Fibroblast of the aortic adventitia (primary cell): ENCODE measurements around the gene TMEM181. TPM values are rescaled to one million over a fixed set of nuclear protein-coding genes. Genes with fewer than 3 reads are reported as not detected.

Source experiments
- DNase-seq: peaks from one replicate; pipeline ENCODE4 v3.0.0-alpha.2; 2010; ENCODE audit warnings: low read depth
- H3K4me3 ChIP-seq: 2 replicates; pipeline ENCODE4 v1.5.1; 2011; ENCODE audit warnings: low read depth, mild to moderate bottlenecking, control low read depth, low read length, moderate library complexity
- CTCF ChIP-seq: IDR thresholded peaks from 2 replicates; pipeline ENCODE4 v1.5.1; 2011; ENCODE audit warnings: mild to moderate bottlenecking, low read length, control low read depth, inconsistent platforms; ENCODE audit not compliant: insufficient read depth
- total RNA-seq: library from RNA; depleted of rRNA; stranded (reverse); fragments of >200 nt; gene quantifications from 2 replicates; pipeline ENCODE4 v1.2.3, GENCODE V29; 2012; ENCODE audit warnings: low replicate concordance

Gene TMEM181
- total RNA-seq, 1 donor: 36.2 TPM

- no peak for DNase-seq
- TF ChIP-seq CTCF: no peak
- H3K4me3 ChIP-seq: no peak overlapping the region
Measured at GRCh38 chr6:158564243-158565121, 4.6 kb downstream of the TMEM181 start.

GRCh38 chr6:158565122-158565429, 5.2 kb downstream of the TMEM181 start:
- H3K4me3 ChIP-seq: no peak overlapping the region
- TF ChIP-seq CTCF: no peak
- no peak for DNase-seq

DNA sequence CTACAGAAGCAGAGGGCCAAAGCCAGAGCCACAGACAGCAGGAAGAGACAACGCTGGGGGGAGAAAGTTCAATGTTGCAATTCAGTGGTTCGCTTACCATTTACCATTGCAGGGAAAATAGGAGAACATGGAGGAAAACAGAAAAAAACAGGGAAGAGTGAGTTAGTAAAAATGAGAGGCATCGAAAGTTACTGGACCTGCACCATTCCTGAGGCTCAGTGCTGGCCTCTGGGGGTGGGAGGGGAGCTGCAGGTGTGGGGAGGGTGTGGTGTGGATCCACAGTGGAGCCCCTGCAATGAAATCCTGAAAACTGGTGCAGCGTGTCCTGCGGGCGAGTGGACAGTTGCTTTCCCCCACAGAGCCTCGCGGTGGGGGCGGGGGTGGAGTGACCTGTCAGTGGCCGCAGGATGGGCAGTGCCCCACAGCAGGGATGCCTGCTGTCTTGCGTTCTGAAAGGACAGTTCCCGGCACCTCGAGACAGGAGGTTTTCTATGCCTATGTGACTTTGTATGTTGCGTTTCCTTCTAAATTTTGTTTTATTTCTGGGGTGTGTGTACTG, 5.7 kb downstream of the TMEM181 start:
- H3K4me3 ChIP-seq: no peak overlapping the region
- DNase-seq: no peak
- TF ChIP-seq CTCF: peak; percentile 1

GRCh38 chr6:158566207-158566818, 6.4 kb downstream of the TMEM181 start:
- TF ChIP-seq CTCF: no peak
- H3K4me3 ChIP-seq: no peak overlapping the region
- no peak for DNase-seq

DNA sequence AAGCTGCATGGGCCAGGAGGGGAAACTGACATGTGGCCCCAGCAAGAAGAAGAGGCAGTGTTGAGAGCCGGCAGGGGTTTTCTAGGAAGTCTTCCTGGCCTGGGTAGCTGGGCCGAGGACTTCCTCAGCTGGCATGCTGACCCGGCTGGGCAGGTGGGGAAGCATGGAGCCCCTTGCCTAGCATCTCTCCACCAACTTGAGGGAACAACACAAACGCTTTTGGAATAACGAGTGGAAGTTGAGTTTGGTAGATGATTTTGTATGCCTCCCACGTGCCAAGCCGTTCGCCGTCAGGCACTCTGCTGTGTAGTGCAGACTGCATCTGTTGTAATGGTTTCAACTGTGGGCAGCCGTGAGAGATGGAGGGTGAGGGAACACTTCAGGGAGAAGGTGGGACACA, 7.3 kb downstream of the TMEM181 start:
- no peak for DNase-seq
- no peak overlapping the region for H3K4me3 ChIP-seq
- TF ChIP-seq CTCF: no peak

- no peak for DNase-seq
- H3K4me3 ChIP-seq: no peak overlapping the region
- no peak for TF ChIP-seq CTCF
Measured at GRCh38 chr6:158567871-158568401, 8.0 kb downstream of the TMEM181 start.
